CD4-positive, CD25-positive, alpha-beta regulatory T cell (primary cell): Measurements from ENCODE around the gene PHF5A. TPM values are rescaled to one million over a fixed set of nuclear protein-coding genes. Genes with fewer than 3 reads are reported as not detected.
A peak's percentile ranks its signal among the peaks of the same experiment; 100 is the strongest.
"Not testable (repeated sequence)": the region's sequence is repeated elsewhere in the genome, so short reads cannot be mapped to it uniquely, and the experiment has no call there.

ENCODE experiments used
- ATAC-seq, 2 donors: fragments of 150-1000 bp; cut with Tn5 transposase; one replicate each; pipeline ENCODE4 v1.10.0; 2021; ENCODE audit warnings: low read depth in 2 of 2, moderate number of reproducible peaks in 2 of 2, moderate library complexity in 1 of 2
- DNase-seq, 3 donors: peaks; one replicate each; pipeline versions ENCODE4 v3.0.0 to v3.0.0-alpha.2; 2012 to 2022; ENCODE audit warnings: mixed read lengths in 1 of 3
- H3K27ac ChIP-seq: one replicate; pipeline ENCODE4 v1.7.0; 2013; ENCODE audit warnings: mild to moderate bottlenecking, low read length; ENCODE audit not compliant: insufficient read depth, poor library complexity, severe bottlenecking
- H3K27me3 ChIP-seq: one replicate; pipeline ENCODE4 v1.7.0; 2013; ENCODE audit warnings: low read length; ENCODE audit not compliant: control insufficient read depth, insufficient read depth
- H3K36me3 ChIP-seq: one replicate; pipeline ENCODE4 v1.7.0; 2013; ENCODE audit warnings: mild to moderate bottlenecking, low read length, moderate library complexity; ENCODE audit not compliant: control insufficient read depth, insufficient read depth
- H3K4me1 ChIP-seq: 2 replicates; pipeline ENCODE4 v1.7.0; 2013; ENCODE audit warnings: mild to moderate bottlenecking, low read length; ENCODE audit not compliant: insufficient read depth, control insufficient read depth, poor library complexity, severe bottlenecking
- H3K4me3 ChIP-seq: one replicate; pipeline ENCODE4 v1.7.0; 2013; ENCODE audit warnings: low read depth, mild to moderate bottlenecking, low read length, moderate library complexity
- H3K9me3 ChIP-seq, 2 experiments: 1 replicate in 1 of 2; 2 replicates in 1 of 2; pipeline ENCODE4 v1.7.0; 2013; ENCODE audit warnings: low read length in 2 of 2, mild to moderate bottlenecking in 1 of 2, moderate library complexity in 1 of 2; ENCODE audit not compliant: control insufficient read depth in 2 of 2
- H3K27ac Mint-ChIP-seq, 3 donors: one replicate each; pipeline ENCODE4 v1.8.0; 2020 to 2022; ENCODE audit warnings: mild to moderate bottlenecking in 3 of 3, mixed read lengths in 3 of 3, moderate library complexity in 2 of 3
- H3K27me3 Mint-ChIP-seq: one replicate; pipeline ENCODE4 v1.8.0; 2022; ENCODE audit warnings: mild to moderate bottlenecking, mixed read lengths
- H3K36me3 Mint-ChIP-seq: one replicate; pipeline ENCODE4 v1.8.0; 2020; ENCODE audit warnings: mixed read lengths
- H3K4me1 Mint-ChIP-seq, 4 donors: one replicate each; pipeline ENCODE4 v1.8.0; 2020 to 2022; ENCODE audit warnings: mixed read lengths in 4 of 4, mild to moderate bottlenecking in 1 of 4
- H3K4me3 Mint-ChIP-seq, 4 donors: one replicate each; pipeline ENCODE4 v1.8.0; 2020 to 2022; ENCODE audit warnings: mild to moderate bottlenecking in 4 of 4, mixed read lengths in 4 of 4, moderate library complexity in 3 of 4
- H3K9me3 Mint-ChIP-seq, 7 donors: one replicate each; pipeline ENCODE4 v1.8.0; 2020 to 2022; ENCODE audit warnings: mixed read lengths in 7 of 7, mild to moderate bottlenecking in 3 of 7, moderate library complexity in 2 of 7
- polyA plus RNA-seq, 4 donors: library from polyadenylated mRNA; unstranded; fragments of 300-500 nt; fragmentation: Illumina TruSeq; gene quantifications; one replicate each; pipeline ENCODE4 v1.2.3, GENCODE V29; 2021
- total RNA-seq: library from RNA; stranded (reverse); gene quantifications from one replicate; pipeline ENCODE4 v1.2.3, GENCODE V29; 2022

Gene PHF5A
- total and polyA plus RNA-seq, 5 donors from 2014 or later = 22.6 to 40.7 (median 28.1) TPM

DNA sequence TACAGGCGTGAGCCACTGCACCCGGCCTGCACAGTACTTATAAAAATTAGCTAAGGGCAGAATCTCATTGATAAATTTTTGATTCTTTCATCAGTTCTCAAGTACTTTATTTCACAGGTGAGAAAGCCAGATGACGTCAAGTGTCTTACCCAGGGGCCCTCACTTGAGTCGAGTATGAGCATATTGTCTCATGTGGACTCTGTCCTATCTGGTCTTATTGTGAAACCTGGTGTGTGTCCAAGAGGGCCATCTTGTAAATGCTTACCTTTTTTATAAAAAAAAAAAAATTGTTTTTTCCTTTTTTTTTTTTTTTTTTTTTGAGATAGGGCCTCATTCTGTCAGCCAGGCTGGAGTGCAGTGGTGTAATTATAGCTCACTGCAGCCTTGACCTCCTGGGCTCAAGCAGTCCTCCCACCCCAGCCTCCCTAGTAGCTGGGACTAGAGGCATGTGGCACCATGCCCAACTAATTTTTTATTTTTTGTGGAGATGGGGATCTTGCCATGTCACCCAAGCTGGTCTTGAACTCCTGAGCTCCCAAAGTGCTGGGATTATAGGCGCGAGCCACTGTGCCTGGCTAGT lies 6.5 kb upstream of the PHF5A start:
- Histone ChIP-seq H3K4me1 (peaks cover 3% of the 10 kb centered on the region), H3K4me3 (no peak overlapping the region), H3K36me3 (no peaks in the 10 kb centered on the region), H3K27ac (no peak overlapping the region), H3K27me3 (no peaks in the 10 kb centered on the region), H3K9me3 (no peaks in the 10 kb centered on the region)
- ATAC-seq (no peak), DNase-seq (no peak)
- no peaks in the 10 kb centered on the region for H3K9me3 Mint-ChIP-seq
- peaks cover 17% of the 10 kb centered on the region for H3K36me3 Mint-ChIP-seq
- no peaks in the 10 kb centered on the region for H3K27me3 Mint-ChIP-seq
- H3K4me1 Mint-ChIP-seq = peaks cover 0 to 54% (median 18%) of the 10 kb centered on the region in 4 donors
- H3K27ac Mint-ChIP-seq = no peak overlapping the region
- no peak overlapping the region for H3K4me3 Mint-ChIP-seq

DNA sequence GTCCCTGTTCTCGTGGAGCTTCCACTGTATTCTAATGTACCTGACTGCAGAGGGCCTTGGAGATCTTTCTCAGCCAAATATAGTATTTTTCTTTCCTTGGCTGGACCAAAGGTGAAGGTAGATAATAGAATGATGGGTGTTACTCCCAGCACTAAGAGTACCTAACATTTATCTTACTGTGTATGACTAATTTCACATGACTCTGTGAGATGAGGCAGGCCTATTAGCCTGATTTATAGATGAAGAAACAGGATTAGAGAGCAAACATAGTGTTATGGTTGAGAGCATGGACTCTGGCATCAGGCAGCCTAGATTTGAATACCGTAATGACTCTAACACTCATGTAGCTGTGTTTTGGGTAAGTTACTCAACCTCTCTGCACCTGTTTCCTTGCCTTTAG lies 3.1 kb upstream of the PHF5A start:
- H3K9me3 ChIP-seq = no peaks in the 10 kb centered on the region
- Mint-ChIP-seq H3K4me1 (peaks cover 0 to 64% (median 32%) of the 10 kb centered on the region in 4 donors), H3K27me3 (no peaks in the 10 kb centered on the region), H3K9me3 (no peaks in the 10 kb centered on the region), H3K4me3 (peak overlapping the region in 1 of 4 donors; percentile 23), H3K36me3 (peaks cover 22% of the 10 kb centered on the region), H3K27ac (no peak overlapping the region)
- no peaks in the 10 kb centered on the region for H3K27me3 ChIP-seq
- H3K4me1 ChIP-seq = peaks cover 19% of the 10 kb centered on the region
- ATAC-seq = no peak
- no peak overlapping the region for H3K4me3 ChIP-seq
- H3K27ac ChIP-seq = no peak overlapping the region
- no peak for DNase-seq
- peaks cover 10% of the 10 kb centered on the region for H3K36me3 ChIP-seq

GRCh38 chr22:41470886-41471285 lies 2.4 kb upstream of the PHF5A start:
- H3K4me3 ChIP-seq = no peak overlapping the region
- ATAC-seq = no peak
- H3K4me3 Mint-ChIP-seq = peak overlapping the region; percentile 65 to 92 (median 84)
- H3K36me3 Mint-ChIP-seq = peaks cover 27% of the 10 kb centered on the region
- no peaks in the 10 kb centered on the region for H3K9me3 ChIP-seq
- no peaks in the 10 kb centered on the region for H3K27me3 Mint-ChIP-seq
- H3K27ac Mint-ChIP-seq = peak overlapping the region in 2 of 3 donors; percentile 75 to 99
- no peaks in the 10 kb centered on the region for H3K27me3 ChIP-seq
- H3K4me1 Mint-ChIP-seq = peaks cover 0 to 63% (median 32%) of the 10 kb centered on the region in 4 donors
- peaks cover 17% of the 10 kb centered on the region for H3K36me3 ChIP-seq
- no peaks in the 10 kb centered on the region for H3K9me3 Mint-ChIP-seq
- H3K4me1 ChIP-seq = peaks cover 19% of the 10 kb centered on the region
- H3K27ac ChIP-seq = no peak overlapping the region
- DNase-seq = no peak

DNA sequence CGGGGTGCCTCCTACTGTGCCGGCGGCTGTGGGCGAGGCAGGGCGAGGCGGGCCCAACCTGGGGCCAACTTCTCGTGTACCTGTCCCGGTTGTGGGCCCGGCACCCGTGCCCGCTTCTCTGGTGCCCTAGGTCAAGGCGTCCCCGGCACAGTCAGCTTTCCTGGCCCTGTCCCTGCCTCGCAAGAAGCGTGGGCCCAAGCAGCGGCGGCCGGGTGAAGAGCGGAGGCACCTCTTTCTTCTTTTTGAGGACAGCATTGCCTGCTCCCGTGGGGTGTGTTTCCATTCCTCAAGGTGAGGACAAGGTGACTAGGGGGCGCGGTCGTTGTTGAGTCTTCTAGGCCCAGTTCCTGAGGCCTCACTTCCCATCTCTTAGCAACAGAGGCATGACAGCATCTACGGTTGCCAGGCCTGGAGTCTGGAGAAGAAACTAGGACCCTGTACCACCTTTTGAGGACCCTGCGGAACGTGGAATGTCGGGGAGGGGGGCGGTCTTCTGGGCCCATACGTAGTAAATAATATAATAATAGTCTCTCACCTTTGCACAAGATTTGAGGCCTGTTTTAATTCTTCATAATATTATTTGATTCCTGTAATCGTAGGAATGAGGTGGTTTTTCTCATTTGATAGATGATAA lies 843 bp upstream of the PHF5A start:
- peaks cover 28% of the 10 kb centered on the region for H3K36me3 Mint-ChIP-seq

GRCh38 chr22:41461901-41462300 lies 6.6 kb downstream of the PHF5A start:
- Histone ChIP-seq H3K36me3 (peaks cover 69% of the 10 kb centered on the region), H3K4me1 (no peaks in the 10 kb centered on the region), H3K9me3 (no peaks in the 10 kb centered on the region), H3K27me3 (no peaks in the 10 kb centered on the region), H3K4me3 (no peak overlapping the region), H3K27ac (no peak overlapping the region)
- DNase-seq (no peak), ATAC-seq (no peak)
- Mint-ChIP-seq H3K36me3 (peaks cover 29% of the 10 kb centered on the region), H3K4me3 (peak overlapping the region in 1 of 4 donors; percentile 32), H3K27me3 (no peaks in the 10 kb centered on the region), H3K4me1 (peaks cover 0 to 12% (median 11%) of the 10 kb centered on the region in 4 donors), H3K9me3 (no peaks in the 10 kb centered on the region), H3K27ac (no peak overlapping the region)

More for the DNA sequence above, 843 bp upstream of the PHF5A start:
- Mint-ChIP-seq H3K27me3 (no peaks in the 10 kb centered on the region), H3K4me3 (peak overlapping the region; percentile 89 to 93 (median 92)), H3K9me3 (no peaks in the 10 kb centered on the region), H3K4me1 (peaks cover 0 to 68% (median 35%) of the 10 kb centered on the region in 4 donors), H3K27ac (peak overlapping the region; percentile 99 to 100 (median 100))
- H3K9me3 ChIP-seq = no peaks in the 10 kb centered on the region
- H3K36me3 ChIP-seq = peaks cover 31% of the 10 kb centered on the region
- ATAC-seq = no peak
- DNase-seq = peak in 1 of 3 donors; percentile 47
- no peaks in the 10 kb centered on the region for H3K27me3 ChIP-seq
- peak overlapping the region; percentile 92 for H3K4me3 ChIP-seq
- H3K4me1 ChIP-seq = peaks cover 19% of the 10 kb centered on the region
- H3K27ac ChIP-seq = peak overlapping the region; percentile 95

- not testable (repeated sequence) for H3K4me3 ChIP-seq
- peak overlapping the region in 1 of 3 donors; percentile 95 for H3K27ac Mint-ChIP-seq
Measured at GRCh38 chr22:41460071-41460470, 8.4 kb downstream of the PHF5A start.

GRCh38 chr22:41459431-41459830 lies 9.1 kb downstream of the PHF5A start:
- H3K4me1 ChIP-seq = no peaks in the 10 kb centered on the region
- Mint-ChIP-seq H3K27me3 (no peaks in the 10 kb centered on the region), H3K36me3 (peaks cover 24% of the 10 kb centered on the region), H3K9me3 (no peaks in the 10 kb centered on the region), H3K4me3 (no peak overlapping the region), H3K27ac (no peak overlapping the region), H3K4me1 (peaks cover 0 to 9% (median 7%) of the 10 kb centered on the region in 4 donors)
- no peak overlapping the region for H3K27ac ChIP-seq
- no peak overlapping the region for H3K4me3 ChIP-seq
- H3K9me3 ChIP-seq = no peaks in the 10 kb centered on the region
- ATAC-seq (no peak), DNase-seq (no peak)
- H3K36me3 ChIP-seq = peaks cover 46% of the 10 kb centered on the region
- H3K27me3 ChIP-seq = no peaks in the 10 kb centered on the region

More at GRCh38 chr22:41460071-41460470, 8.4 kb downstream of the PHF5A start:
- H3K4me3 Mint-ChIP-seq, H3K9me3 ChIP-seq, ATAC-seq, H3K27ac ChIP-seq, H3K9me3 Mint-ChIP-seq, H3K4me1 ChIP-seq, H3K27me3 Mint-ChIP-seq, DNase-seq, H3K27me3 ChIP-seq: not testable (repeated sequence)
- Mint-ChIP-seq H3K36me3 (peaks cover 24% of the 10 kb centered on the region), H3K4me1 (peaks cover 0 to 12% (median 11%) of the 10 kb centered on the region in 4 donors)
- peaks cover 52% of the 10 kb centered on the region for H3K36me3 ChIP-seq
